Immature natural killer cell (primary cell): ENCODE measurements around the gene AOAH. TPM values are rescaled to one million over a fixed set of nuclear protein-coding genes. Genes with fewer than 3 reads are reported as not detected.
A peak's percentile ranks its signal among the peaks of the same experiment; 100 is the strongest.
"Not testable (repeated sequence)": the region's sequence is repeated elsewhere in the genome, so short reads cannot be mapped to it uniquely, and the experiment has no call there.

ENCODE experiments used
- DNase-seq, 3 donors: peaks; one replicate each; pipeline ENCODE4 v3.0.0; 2022; ENCODE audit warnings: mixed read lengths in 1 of 3
- H3K27ac Mint-ChIP-seq, 6 donors: one replicate each; pipeline ENCODE4 v1.8.0; 2020; ENCODE audit warnings: mixed read lengths in 6 of 6, mild to moderate bottlenecking in 5 of 6, inconsistent platforms in 4 of 6, moderate library complexity in 3 of 6
- H3K27me3 Mint-ChIP-seq, 3 donors: one replicate each; pipeline ENCODE4 v1.8.0; 2020 to 2021; ENCODE audit warnings: low read depth in 3 of 3, mild to moderate bottlenecking in 3 of 3, mixed read lengths in 3 of 3, moderate library complexity in 3 of 3, inconsistent platforms in 1 of 3
- H3K36me3 Mint-ChIP-seq, 3 donors: one replicate each; pipeline ENCODE4 v1.8.0; 2020; ENCODE audit warnings: mixed read lengths in 3 of 3, inconsistent platforms in 2 of 3, mild to moderate bottlenecking in 2 of 3
- H3K4me1 Mint-ChIP-seq, 2 donors: one replicate each; pipeline ENCODE4 v1.8.0; 2020; ENCODE audit warnings: inconsistent platforms in 2 of 2, mild to moderate bottlenecking in 2 of 2, mixed read lengths in 2 of 2, moderate library complexity in 1 of 2
- H3K4me3 Mint-ChIP-seq, 5 donors: one replicate each; pipeline ENCODE4 v1.8.0; 2020; ENCODE audit warnings: mild to moderate bottlenecking in 5 of 5, mixed read lengths in 5 of 5, inconsistent platforms in 3 of 5, moderate library complexity in 3 of 5
- H3K9me3 Mint-ChIP-seq, 6 donors: one replicate each; pipeline ENCODE4 v1.8.0; 2020; ENCODE audit warnings: mild to moderate bottlenecking in 6 of 6, mixed read lengths in 6 of 6, inconsistent platforms in 4 of 6, moderate library complexity in 3 of 6
- polyA plus RNA-seq, 3 donors: library from polyadenylated mRNA; unstranded; fragments of 300-500 nt; fragmentation: Illumina TruSeq; gene quantifications; one replicate each; pipeline ENCODE4 v1.2.3, GENCODE V29; 2021

Gene AOAH
- polyA plus RNA-seq, 3 donors from 2014 or later: 288 to 385 (median 331) TPM

DNA sequence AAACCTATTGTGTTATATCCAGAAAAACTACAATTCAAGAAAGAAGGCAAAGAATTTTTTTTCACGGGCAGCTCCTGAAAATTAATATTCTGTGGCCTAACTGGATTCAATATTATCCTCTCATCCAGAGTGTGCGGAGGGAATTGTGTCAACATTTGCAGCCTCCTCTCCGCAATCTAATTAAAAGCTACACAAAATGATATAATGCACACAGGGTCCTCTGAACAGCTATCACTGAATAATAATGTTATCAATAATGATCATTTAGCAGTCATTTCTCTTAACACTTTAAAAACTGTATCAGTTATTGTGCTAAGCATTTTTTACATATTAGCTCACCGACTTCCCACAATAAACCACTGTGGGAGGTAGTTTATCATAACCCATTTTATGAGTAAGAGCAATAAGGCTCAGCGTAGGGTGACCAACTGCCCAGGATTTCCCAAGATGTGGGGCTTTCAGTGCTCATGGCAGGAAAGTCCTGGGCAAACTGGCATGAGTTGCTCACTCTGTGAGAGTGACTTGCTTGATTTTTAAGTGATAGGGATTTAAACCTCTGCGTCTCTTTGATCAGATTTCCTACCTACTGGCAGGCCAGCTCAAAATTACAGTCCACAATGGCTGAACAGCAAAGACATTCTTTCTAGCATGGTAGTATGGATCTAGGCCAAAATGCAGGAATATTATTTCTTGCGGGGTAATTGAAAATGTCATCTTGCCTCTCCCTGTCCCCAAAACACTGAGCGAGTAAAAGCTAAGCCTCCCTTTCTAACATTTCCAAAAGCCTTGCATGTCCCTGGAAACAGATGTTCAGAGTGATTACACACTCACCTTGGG, 65.7 kb downstream of the AOAH start:
- peak overlapping the region in 1 of 5 donors; percentile 80 for H3K4me3 Mint-ChIP-seq
- H3K36me3 Mint-ChIP-seq: peaks cover 27 to 57% (median 30%) of the 10 kb centered on the region in 3 donors
- no peak for DNase-seq
- H3K27ac Mint-ChIP-seq: peak overlapping the region; percentile 90 to 97 (median 94)
- peaks cover 0 to 2% (median 2%) of the 10 kb centered on the region in 3 donors for H3K27me3 Mint-ChIP-seq
- H3K4me1 Mint-ChIP-seq: peaks cover 83 to 100% of the 10 kb centered on the region in 2 donors
- no peaks in the 10 kb centered on the region for H3K9me3 Mint-ChIP-seq

DNA sequence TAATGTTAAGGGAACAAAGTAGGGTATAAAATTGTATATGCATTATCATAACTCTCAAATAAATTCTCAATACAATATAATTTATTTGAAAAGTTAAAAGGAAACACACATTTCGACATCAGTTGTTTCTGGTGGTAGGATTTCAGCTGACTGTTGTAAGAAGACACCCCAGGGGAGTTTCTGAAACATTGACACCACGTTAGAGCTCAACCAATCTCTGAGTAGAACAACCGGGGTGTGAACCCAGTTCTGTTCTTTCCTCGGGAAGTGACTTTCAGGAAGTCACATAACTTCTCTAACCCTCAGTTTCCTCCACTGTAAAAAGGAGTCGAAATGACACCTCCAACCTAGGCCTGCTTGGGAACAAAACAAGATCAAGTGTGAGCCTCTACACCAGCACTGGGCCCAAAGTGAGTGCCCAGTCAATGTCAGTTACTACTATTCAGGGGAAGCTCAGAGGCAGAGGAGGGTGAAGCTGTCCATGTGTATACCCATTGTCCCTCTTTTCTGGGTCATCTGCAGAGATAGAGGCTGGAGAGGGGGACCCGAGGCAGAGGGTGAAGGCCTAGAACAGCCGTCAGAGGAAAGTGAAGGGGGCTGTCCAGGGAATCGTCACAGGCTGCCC, 67.1 kb downstream of the AOAH start:
- H3K4me1 Mint-ChIP-seq: peaks cover 86 to 100% of the 10 kb centered on the region in 2 donors
- H3K9me3 Mint-ChIP-seq: no peaks in the 10 kb centered on the region
- peaks cover 28 to 56% (median 36%) of the 10 kb centered on the region in 3 donors for H3K36me3 Mint-ChIP-seq
- peak in 2 of 3 donors; percentile 33 to 41 for DNase-seq
- H3K27ac Mint-ChIP-seq: peak overlapping the region; percentile 89 to 97 (median 94)
- peak overlapping the region; percentile 19 to 80 (median 64) for H3K4me3 Mint-ChIP-seq
- peaks cover 0 to 2% (median 2%) of the 10 kb centered on the region in 3 donors for H3K27me3 Mint-ChIP-seq

DNA sequence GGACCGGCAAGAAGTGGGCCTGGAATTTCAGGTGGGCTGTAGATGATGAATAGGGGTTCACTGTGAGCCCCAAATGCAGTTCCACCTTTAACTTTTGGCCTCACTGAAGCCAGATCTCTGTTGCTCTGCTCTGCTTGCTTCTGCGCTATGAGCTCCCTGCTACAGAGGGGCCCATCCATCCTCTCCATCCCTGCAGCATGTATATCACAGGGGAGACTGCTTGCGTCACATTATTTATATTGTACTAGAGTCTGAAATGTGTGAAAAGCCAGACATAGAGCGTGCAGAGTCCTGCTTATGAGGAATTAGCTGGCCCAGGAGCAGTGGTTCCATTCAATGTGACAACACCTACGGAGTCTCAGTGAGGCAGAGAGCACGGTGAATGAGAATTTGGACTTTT, 69.9 kb downstream of the AOAH start:
- H3K27ac Mint-ChIP-seq: peak overlapping the region; percentile 81 to 97 (median 92)
- H3K36me3 Mint-ChIP-seq: peaks cover 43 to 71% (median 59%) of the 10 kb centered on the region in 3 donors
- H3K9me3 Mint-ChIP-seq: no peaks in the 10 kb centered on the region
- peak overlapping the region in 1 of 5 donors; percentile 7 for H3K4me3 Mint-ChIP-seq
- peaks cover under 1 to 4% (median 2%) of the 10 kb centered on the region in 3 donors for H3K27me3 Mint-ChIP-seq
- DNase-seq: no peak
- peaks cover 93 to 100% of the 10 kb centered on the region in 2 donors for H3K4me1 Mint-ChIP-seq

DNA sequence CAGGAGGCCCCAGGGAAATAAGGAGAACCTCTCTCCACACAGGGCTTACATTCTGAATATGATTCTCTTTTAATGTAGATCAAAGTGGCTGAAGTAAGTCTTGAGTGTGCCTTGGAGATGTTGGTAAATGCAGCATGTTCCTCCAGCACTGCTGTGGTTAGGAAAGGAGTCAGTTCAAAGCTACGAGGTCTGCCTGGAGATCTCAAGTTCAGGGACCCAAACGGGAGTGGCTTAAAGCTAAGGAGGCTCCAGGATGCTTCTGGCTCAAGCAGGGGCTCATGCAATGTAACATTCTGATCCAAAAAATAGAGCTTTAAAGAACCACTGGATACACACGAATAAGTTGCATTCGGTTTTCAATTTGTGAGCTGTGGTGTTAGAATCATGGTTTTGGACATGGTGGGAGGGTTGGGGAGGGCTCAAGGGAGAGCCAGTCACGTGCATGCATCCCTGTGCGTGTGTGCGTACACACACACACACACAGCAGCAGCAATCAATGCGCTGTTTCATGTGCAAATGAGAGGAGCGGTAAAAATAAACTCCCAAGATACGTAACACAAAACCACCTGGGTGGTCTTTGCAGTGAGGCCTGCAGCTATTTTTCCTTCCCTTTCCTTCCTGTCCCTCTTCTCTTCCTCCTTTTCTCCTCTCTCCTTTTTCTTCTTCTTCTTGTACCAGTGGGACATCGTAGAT, 70.5 kb downstream of the AOAH start:
- no peak overlapping the region for H3K4me3 Mint-ChIP-seq
- H3K36me3 Mint-ChIP-seq: peaks cover 44 to 71% (median 62%) of the 10 kb centered on the region in 3 donors
- peaks cover 89 to 100% of the 10 kb centered on the region in 2 donors for H3K4me1 Mint-ChIP-seq

DNA sequence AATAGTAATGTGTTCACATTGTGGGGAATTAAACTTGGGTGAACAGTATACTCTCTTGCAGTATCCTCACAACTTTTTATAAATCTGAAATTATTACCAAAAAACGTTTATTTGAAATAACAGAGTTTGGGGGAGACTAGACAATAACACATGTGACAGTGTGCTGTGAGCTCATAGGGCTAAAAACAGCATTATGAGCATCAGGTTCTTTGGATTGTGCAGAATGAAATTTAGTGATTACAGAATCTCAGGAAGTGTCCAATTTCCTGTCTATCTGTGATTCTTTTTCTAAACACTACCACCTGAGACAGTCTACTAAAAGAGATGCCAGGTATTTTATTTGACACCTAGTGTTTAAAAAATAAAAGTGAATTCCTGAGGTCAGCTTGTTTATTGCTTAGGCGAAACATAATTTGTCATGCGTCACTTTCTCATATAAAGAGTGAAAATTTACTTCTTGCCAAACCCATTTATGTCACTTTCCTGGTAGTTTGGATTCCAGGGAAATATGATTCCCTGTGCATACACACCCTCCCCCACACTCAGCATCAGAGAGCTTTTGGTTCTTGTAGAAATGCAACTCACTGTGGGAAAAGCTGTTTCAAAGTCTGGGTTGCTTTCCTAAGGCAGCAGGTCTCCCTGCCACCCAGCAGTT, 71.2 kb downstream of the AOAH start:
- DNase-seq: no peak
- peaks cover 84 to 98% of the 10 kb centered on the region in 2 donors for H3K4me1 Mint-ChIP-seq
- peaks cover 44 to 71% (median 62%) of the 10 kb centered on the region in 3 donors for H3K36me3 Mint-ChIP-seq

More for the DNA sequence above, 70.5 kb downstream of the AOAH start:
- no peaks in the 10 kb centered on the region for H3K9me3 Mint-ChIP-seq
- H3K27ac Mint-ChIP-seq: peak overlapping the region; percentile 81 to 97 (median 92)
- peaks cover 2 to 5% (median 4%) of the 10 kb centered on the region in 3 donors for H3K27me3 Mint-ChIP-seq
- no peak for DNase-seq

DNA sequence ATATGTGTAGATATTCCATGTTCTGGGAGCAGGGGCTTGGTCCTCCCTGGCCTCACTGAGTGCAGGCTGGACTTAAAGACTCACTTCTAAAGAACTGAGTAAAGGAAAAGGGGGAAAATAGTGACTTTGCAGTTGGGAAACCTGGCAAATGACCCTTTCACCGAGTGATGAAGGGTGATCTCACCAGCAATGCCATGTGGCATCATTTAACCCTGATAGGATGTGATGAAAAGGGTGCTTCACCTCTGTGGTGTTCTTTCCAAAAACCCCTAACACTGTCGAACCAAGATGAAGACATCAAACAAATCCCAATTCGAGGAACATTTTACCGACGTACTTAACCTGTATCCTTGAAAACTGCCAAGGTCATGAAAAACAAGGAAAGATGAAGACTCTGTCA, 71.9 kb downstream of the AOAH start:
- Mint-ChIP-seq H3K4me1 (peaks cover 80 to 98% of the 10 kb centered on the region in 2 donors), H3K9me3 (no peaks in the 10 kb centered on the region), H3K27me3 (peaks cover 2 to 5% (median 3%) of the 10 kb centered on the region in 3 donors), H3K36me3 (peaks cover 44 to 71% (median 63%) of the 10 kb centered on the region in 3 donors), H3K27ac (peak overlapping the region; percentile 74 to 97 (median 88)), H3K4me3 (peak overlapping the region in 1 of 5 donors; percentile 15)
- DNase-seq: no peak

More for the DNA sequence above, 71.2 kb downstream of the AOAH start:
- Mint-ChIP-seq H3K27me3 (peaks cover 2 to 5% (median 4%) of the 10 kb centered on the region in 3 donors), H3K9me3 (no peaks in the 10 kb centered on the region), H3K27ac (peak overlapping the region; percentile 74 to 97 (median 88)), H3K4me3 (no peak overlapping the region)

DNA sequence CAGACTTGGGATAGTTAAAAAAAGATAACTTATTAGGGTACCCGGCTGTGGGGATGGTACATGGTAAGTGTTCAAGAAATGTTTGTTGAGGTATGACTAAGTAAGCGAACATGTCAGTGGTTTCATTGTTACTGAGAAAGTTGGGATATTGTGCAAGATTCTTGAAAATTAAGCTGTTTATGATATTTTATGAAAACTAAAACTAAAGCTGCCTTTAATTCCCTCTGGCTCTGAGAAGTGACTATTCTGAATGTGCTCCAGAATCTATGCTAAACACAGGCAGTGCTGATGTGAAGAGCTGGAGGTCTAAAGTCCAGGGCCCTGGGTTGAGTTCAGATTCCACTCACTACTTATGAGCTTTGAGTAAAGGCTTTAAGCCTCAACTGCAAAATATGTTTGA, 72.9 kb downstream of the AOAH start:
- Mint-ChIP-seq H3K27ac (peak overlapping the region; percentile 28 to 97 (median 78)), H3K4me1 (peaks cover 80 to 98% of the 10 kb centered on the region in 2 donors), H3K27me3 (peaks cover 2 to 5% (median 4%) of the 10 kb centered on the region in 3 donors), H3K4me3 (no peak overlapping the region), H3K9me3 (no peaks in the 10 kb centered on the region), H3K36me3 (peaks cover 51 to 75% (median 63%) of the 10 kb centered on the region in 3 donors)
- no peak for DNase-seq

DNA sequence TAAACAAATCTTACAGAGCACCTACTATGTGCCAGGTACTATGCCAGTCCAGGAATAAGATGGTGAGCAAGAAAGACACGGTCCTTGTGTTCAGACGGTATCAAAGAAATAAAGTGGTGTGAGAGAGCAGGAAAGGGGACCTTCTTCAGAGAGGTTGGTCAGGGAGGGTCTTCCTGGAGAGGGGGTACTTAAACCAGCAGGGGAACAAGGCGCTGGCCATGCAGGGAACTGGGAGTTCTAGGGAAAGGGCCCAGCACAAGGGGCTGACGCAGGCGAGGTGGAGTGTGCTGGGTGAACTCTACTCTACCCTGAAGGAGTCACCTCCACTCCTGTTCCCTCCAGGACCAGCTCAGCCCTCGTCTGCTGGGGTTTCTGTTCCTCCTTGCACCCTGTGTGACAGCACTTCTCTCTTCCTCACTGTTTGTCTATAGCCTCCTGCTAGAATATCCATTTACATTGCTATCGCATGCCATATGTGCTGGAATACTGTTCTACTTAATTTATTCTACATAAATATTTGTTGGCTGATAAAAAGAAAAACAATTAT, 73.5 kb downstream of the AOAH start:
- no peaks in the 10 kb centered on the region for H3K9me3 Mint-ChIP-seq
- H3K27ac Mint-ChIP-seq: peak overlapping the region; percentile 28 to 97 (median 80)
- peaks cover 48 to 73% (median 57%) of the 10 kb centered on the region in 3 donors for H3K36me3 Mint-ChIP-seq
- DNase-seq: no peak
- peaks cover 80 to 98% of the 10 kb centered on the region in 2 donors for H3K4me1 Mint-ChIP-seq
- no peak overlapping the region for H3K4me3 Mint-ChIP-seq
- peaks cover 2 to 5% (median 4%) of the 10 kb centered on the region in 3 donors for H3K27me3 Mint-ChIP-seq

DNA sequence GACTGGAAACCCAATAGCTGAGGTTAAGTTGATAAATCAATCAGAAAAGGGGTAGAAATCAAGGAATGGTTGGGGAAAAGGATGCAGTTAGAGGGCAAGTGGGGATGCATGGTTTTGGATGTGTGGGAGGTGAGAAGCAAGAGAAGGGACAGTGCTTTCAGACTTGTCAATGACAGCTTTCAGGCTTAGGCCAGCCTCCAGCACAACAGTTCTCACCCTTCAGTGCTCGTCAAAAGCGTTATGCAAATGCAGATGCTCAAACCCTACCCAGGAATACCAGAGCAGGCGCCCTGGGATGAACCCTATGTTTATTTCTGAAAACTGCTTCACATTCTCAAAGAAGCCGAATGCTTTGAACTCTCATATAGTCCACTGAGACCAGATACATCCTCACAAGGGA, 74.0 kb downstream of the AOAH start:
- Mint-ChIP-seq H3K27ac (peak overlapping the region; percentile 28 to 97 (median 80)), H3K4me3 (no peak overlapping the region)

DNA sequence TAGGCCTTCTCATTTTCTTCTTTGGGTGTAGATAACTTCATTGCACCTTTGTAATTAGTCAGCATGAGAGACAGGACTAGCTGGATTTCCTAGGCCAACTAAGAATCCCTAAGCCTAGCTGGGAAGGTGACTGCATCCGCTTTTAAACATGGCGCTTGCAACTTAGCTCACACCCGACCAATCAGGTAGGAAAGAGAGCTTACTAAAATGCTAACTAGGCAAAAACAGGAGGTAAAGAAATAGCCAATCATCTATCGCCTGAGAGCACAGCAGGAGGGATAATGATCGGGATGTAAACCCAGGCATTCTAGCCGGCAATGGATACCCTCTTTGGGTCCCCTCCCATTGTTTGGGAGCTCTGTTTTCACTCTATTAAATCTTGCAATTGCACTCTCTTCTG, 75.0 kb downstream of the AOAH start:
- Mint-ChIP-seq H3K36me3 (peaks cover 38 to 61% (median 44%) of the 10 kb centered on the region in 3 donors), H3K27ac (peak overlapping the region in 5 of 6 donors; percentile 29 to 97 (median 64)), H3K4me1 (peaks cover 80 to 98% of the 10 kb centered on the region in 2 donors)
- H3K27me3 Mint-ChIP-seq, H3K9me3 Mint-ChIP-seq, H3K4me3 Mint-ChIP-seq, DNase-seq: not testable (repeated sequence)

More for the DNA sequence above, 74.0 kb downstream of the AOAH start:
- Mint-ChIP-seq H3K9me3 (no peaks in the 10 kb centered on the region), H3K4me1 (peaks cover 80 to 98% of the 10 kb centered on the region in 2 donors), H3K36me3 (peaks cover 43 to 71% (median 54%) of the 10 kb centered on the region in 3 donors), H3K27me3 (peaks cover 2 to 5% (median 4%) of the 10 kb centered on the region in 3 donors)
- no peak for DNase-seq

DNA sequence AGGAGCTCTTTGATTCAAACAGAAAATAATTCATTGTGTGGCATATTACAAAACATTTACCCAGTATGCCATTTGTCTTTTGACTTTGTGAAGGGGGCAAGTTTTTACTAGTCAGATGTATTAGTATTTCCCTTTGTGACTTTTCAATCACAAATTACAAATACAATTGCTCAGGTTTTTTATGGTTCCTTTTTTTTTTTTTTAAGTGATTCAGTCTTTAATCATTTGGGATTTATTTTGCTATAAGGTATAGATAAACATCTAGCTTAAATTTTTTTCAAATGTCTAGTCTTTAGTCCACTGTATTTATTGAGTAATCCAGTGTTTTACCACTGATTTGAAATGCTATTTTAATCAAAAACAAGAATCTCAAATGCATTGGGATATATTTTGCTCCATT, 75.9 kb downstream of the AOAH start:
- Mint-ChIP-seq H3K4me3 (no peak overlapping the region), H3K4me1 (peaks cover 83 to 98% of the 10 kb centered on the region in 2 donors), H3K9me3 (no peaks in the 10 kb centered on the region), H3K36me3 (peaks cover 45 to 61% (median 47%) of the 10 kb centered on the region in 3 donors), H3K27me3 (peaks cover 2 to 5% (median 4%) of the 10 kb centered on the region in 3 donors), H3K27ac (peak overlapping the region in 4 of 6 donors; percentile 24 to 80 (median 74))
- DNase-seq: no peak

DNA sequence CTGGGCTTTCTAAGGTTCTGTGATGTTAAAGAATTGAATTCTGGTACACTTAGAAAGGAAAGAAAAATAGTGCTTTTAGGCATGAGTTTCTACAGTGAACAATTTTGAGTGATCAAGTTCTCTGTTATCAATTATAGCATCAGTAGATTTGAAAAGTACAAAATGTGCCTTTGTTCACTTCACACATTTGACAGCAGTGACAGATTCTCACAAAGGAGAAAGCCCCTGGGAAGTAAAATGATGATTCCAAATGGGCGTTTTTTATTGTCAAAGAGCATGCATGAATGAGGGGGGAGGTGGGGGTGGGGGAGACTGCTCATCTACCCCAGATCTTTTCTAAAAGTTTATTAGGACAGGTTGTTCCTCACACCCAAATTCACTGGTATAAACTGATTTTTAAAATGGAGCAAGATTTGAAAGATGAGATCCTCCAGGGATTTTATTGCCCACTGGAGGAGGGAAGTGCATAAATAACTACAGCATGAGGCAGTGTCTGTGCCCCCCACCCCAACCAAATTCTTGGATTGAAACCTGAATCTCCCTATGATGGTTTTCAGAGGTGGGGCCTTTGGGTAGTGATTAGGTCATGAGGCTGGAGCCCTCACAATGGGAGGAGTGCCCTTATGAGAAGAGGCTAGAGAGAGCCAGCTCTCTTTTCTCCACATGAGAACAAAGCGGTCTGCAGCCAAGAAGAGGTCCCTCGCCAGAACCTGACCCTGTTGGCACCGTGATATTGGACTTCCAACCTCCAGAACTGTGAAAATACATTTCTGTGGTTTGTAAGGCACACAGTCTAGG, 79.5 kb downstream of the AOAH start:
- H3K4me3 Mint-ChIP-seq: peak overlapping the region in 2 of 5 donors; percentile 20 to 57
- peaks cover 85 to 98% of the 10 kb centered on the region in 2 donors for H3K4me1 Mint-ChIP-seq
- H3K27me3 Mint-ChIP-seq: peaks cover 2 to 8% (median 2%) of the 10 kb centered on the region in 3 donors
- peaks cover 30 to 51% (median 30%) of the 10 kb centered on the region in 3 donors for H3K36me3 Mint-ChIP-seq
- no peak for DNase-seq
- H3K9me3 Mint-ChIP-seq: no peaks in the 10 kb centered on the region
- H3K27ac Mint-ChIP-seq: peak overlapping the region; percentile 84 to 94 (median 86)
